ENCODE results near the gene RAD51D. TPM values are rescaled to one million over a fixed set of nuclear protein-coding genes. Genes with fewer than 3 reads are reported as not detected.

The RAD51D gene
- polyA plus RNA-seq, 1 of the 3 experiments (the other 2 are of a cell fraction), result 11.6 TPM

- CTCF ChIA-PET, result interaction anchor here (1.3 to 4.0 kb wide), 6 partner anchors 20 to 701 kb away, joined by 4 to 21 read pairs (median 10); partner anchors contain the start of gene NLE1
- Histone ChIP-seq H3K27me3 (ENCODE audit: insufficient read depth) (no peaks in the 10 kb centered on the region), H3K27ac (ENCODE audit: low read depth in 2 of 2, low read length in 1 of 2) (no peak within 1 kb of the TSS), H3K4me3 (ENCODE audit: low read depth in 2 of 2, low read length in 1 of 2) (no peak within 1 kb of the TSS), H4K20me1 (ENCODE audit: insufficient read depth) (no peaks in the 10 kb centered on the region), H2AFZ (ENCODE audit: low read depth) (no peak within 1 kb of the TSS), H3K4me1 (ENCODE audit: control insufficient read depth in 1 of 2, insufficient read depth in 2 of 2, low read depth in 1 of 2, low read length in 1 of 2) (peaks cover 0 to 16% of the 10 kb centered on the region in 2 experiments; a peak in 1 of 4 replicates), H3K9me2 (no peaks in the 10 kb centered on the region), H3K4me2 (no peak within 1 kb of the TSS), H3F3A (replicated peaks; ENCODE audit: insufficient read depth) (no peaks in the 10 kb centered on the region), H3K9ac (no peak within 1 kb of the TSS), H3K9me3 (no peaks in the 10 kb centered on the region), H3K79me2 (ENCODE audit: insufficient read depth) (peaks cover 21% of the 10 kb centered on the region), H3K36me3 (replicated peaks in 1 of 2; ENCODE audit: control insufficient read depth in 1 of 2, insufficient read depth in 2 of 2, low read length in 1 of 2) (no peaks in the 10 kb centered on the region)
- WGBS (ENCODE audit: low lambda C conversion rate), result 92% methylated on average over 3 of the region's 3 CpGs
- POLR2A ChIA-PET, result interaction anchor here (1.1 kb wide), 1 partner anchor 20 kb away, joined by 4 read pairs; no protein-coding TSS in a partner anchor
- DNase-seq, result no peak
- no peak for TF ChIP-seq NRF1 (IDR thresholded peaks at IDR 0.05; ENCODE audit: low read depth, low read length)
- no peak for TF ChIP-seq SIN3A (IDR thresholded peaks at IDR 0.05; ENCODE audit: borderline replicate concordance, low read depth, low read length)
- TF ChIP-seq POLR2AphosphoS5 (IDR thresholded peaks at IDR 0.05; ENCODE audit: low read depth, low read length), result no peak
Measured at GRCh38 chr17:35121315-35121714, 1.7 kb upstream of the RAD51D start, which contains the start of gene FNDC8. FNDC8 (plus strand) TSS chr17:35121615; CDS start chr17:35121694, 79 bp downstream.

DNA sequence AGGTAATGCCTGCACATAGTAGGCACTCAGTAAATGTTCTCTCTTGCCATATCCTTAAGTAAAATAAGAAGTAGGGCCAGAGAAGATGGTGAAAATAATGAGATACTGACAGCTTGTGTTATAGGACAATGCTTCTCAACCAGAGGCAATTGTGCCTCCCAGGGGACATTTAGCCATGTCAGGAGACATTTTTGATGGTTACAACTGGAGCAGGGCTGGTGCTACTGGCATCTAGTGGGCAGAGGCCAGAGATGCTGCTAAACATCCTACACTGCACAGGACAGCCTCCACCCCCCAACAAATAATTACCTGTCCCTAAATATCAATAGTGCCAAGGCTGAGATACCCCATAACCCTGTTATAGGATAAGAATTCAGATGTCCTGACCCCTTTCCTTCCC is 1.7 kb downstream of the RAD51D start:
- H3K4me3 ChIP-seq (ENCODE audit: low read depth in 2 of 2, low read length in 1 of 2), result no peak overlapping the region
- no peak overlapping the region for H2AFZ ChIP-seq (ENCODE audit: low read depth)
- H3K36me3 ChIP-seq (replicated peaks in 1 of 2; ENCODE audit: control insufficient read depth in 1 of 2, insufficient read depth in 2 of 2, low read length in 1 of 2), result no peaks in the 10 kb centered on the region
- H3K27ac ChIP-seq (ENCODE audit: low read depth in 2 of 2, low read length in 1 of 2), result no peak overlapping the region
- no peaks in the 10 kb centered on the region for H3K9me2 ChIP-seq
- ChIA-PET POLR2A (no interaction called here), CTCF (interaction anchor here (1.1 to 4.0 kb wide), 5 partner anchors 22 to 698 kb away, joined by 3 to 25 read pairs (median 7); no protein-coding TSS in a partner anchor)
- H3K79me2 ChIP-seq (ENCODE audit: insufficient read depth), result peaks cover 44% of the 10 kb centered on the region
- H3K27me3 ChIP-seq (ENCODE audit: insufficient read depth), result no peaks in the 10 kb centered on the region
- H3F3A ChIP-seq (replicated peaks; ENCODE audit: insufficient read depth), result peaks cover 3% of the 10 kb centered on the region
- H3K4me1 ChIP-seq (ENCODE audit: control insufficient read depth in 1 of 2, insufficient read depth in 2 of 2, low read depth in 1 of 2, low read length in 1 of 2), result peaks cover 0 to 16% of the 10 kb centered on the region in 2 experiments; a peak in 1 of 4 replicates
- H3K4me2 ChIP-seq, result peak overlapping the region; percentile 78
- DNase-seq, result no peak
- H4K20me1 ChIP-seq (ENCODE audit: insufficient read depth), result no peaks in the 10 kb centered on the region
- H3K9ac ChIP-seq, result no peak overlapping the region
- no peaks in the 10 kb centered on the region for H3K9me3 ChIP-seq
- TF ChIP-seq GATA2 (CRISPR knock-in tag; IDR thresholded peaks at IDR 0.05) (no peak), RXRA (IDR thresholded peaks at IDR 0.05; ENCODE audit: borderline replicate concordance, low read depth) (no peak), SIN3A (IDR thresholded peaks at IDR 0.05; ENCODE audit: borderline replicate concordance, low read depth, low read length) (no peak), EP300 (IDR thresholded peaks at IDR 0.05; ENCODE audit: borderline replicate concordance in 1 of 2, low read depth in 1 of 2, low read length in 1 of 2) (no peak), NFIC (IDR thresholded peaks at IDR 0.05; ENCODE audit: borderline replicate concordance) (no peak), NRF1 (IDR thresholded peaks at IDR 0.05; ENCODE audit: low read depth, low read length) (no peak), EZH2phosphoT487 (IDR thresholded peaks at IDR 0.05; ENCODE audit: borderline replicate concordance, low read depth) (no peak), SMC3 (IDR thresholded peaks at IDR 0.05; ENCODE audit: low read depth, low read length) (peak; percentile 21), USF1 (IDR thresholded peaks at IDR 0.05; ENCODE audit: borderline replicate concordance, low read depth) (no peak), GABPA (IDR thresholded peaks at IDR 0.05; ENCODE audit: low read depth) (no peak), ZBTB33 (IDR thresholded peaks at IDR 0.05; ENCODE audit: borderline replicate concordance, low read depth) (no peak), CTCF (IDR thresholded peaks at IDR 0.05) (peak; percentile 35)
- TF ChIP-seq, protein P1, sequence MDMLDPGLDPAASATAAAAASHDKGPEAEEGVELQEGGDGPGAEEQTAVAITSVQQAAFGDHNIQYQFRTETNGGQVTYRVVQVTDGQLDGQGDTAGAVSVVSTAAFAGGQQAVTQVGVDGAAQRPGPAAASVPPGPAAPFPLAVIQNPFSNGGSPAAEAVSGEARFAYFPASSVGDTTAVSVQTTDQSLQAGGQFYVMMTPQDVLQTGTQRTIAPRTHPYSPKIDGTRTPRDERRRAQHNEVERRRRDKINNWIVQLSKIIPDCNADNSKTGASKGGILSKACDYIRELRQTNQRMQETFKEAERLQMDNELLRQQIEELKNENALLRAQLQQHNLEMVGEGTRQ (IDR thresholded peaks at IDR 0.05; ENCODE audit: borderline replicate concordance, low read depth, low read length), result no peak
- TF ChIP-seq, protein P2, sequence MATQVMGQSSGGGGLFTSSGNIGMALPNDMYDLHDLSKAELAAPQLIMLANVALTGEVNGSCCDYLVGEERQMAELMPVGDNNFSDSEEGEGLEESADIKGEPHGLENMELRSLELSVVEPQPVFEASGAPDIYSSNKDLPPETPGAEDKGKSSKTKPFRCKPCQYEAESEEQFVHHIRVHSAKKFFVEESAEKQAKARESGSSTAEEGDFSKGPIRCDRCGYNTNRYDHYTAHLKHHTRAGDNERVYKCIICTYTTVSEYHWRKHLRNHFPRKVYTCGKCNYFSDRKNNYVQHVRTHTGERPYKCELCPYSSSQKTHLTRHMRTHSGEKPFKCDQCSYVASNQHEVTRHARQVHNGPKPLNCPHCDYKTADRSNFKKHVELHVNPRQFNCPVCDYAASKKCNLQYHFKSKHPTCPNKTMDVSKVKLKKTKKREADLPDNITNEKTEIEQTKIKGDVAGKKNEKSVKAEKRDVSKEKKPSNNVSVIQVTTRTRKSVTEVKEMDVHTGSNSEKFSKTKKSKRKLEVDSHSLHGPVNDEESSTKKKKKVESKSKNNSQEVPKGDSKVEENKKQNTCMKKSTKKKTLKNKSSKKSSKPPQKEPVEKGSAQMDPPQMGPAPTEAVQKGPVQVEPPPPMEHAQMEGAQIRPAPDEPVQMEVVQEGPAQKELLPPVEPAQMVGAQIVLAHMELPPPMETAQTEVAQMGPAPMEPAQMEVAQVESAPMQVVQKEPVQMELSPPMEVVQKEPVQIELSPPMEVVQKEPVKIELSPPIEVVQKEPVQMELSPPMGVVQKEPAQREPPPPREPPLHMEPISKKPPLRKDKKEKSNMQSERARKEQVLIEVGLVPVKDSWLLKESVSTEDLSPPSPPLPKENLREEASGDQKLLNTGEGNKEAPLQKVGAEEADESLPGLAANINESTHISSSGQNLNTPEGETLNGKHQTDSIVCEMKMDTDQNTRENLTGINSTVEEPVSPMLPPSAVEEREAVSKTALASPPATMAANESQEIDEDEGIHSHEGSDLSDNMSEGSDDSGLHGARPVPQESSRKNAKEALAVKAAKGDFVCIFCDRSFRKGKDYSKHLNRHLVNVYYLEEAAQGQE (IDR thresholded peaks at IDR 0.05; ENCODE audit: low read depth, low read length), result no peak
